ENCODE data around the gene MACROD2.
"Not testable (repeated sequence)": the region's sequence is repeated elsewhere in the genome, so short reads cannot be mapped to it uniquely, and the experiment has no call there.

Gene MACROD2

DNA sequence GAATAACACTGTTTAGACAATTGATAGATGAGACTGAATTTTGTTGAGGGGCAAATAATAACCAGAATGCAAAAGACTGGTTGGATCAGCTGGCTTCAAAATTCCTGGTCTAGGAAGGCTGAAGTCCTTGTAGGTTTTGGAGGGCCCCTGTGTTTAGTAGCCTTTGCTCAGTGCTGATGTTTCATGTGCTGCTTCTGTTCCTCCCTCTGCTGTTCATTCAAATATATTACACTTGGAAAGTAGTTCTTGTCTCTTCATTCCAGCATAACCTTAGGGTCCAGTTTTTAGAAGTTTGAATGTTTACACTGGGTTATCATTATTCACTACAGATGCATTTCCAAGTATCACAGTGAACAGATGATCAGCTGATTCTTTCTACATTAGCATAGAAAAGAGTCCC lies 269.6 kb downstream of the MACROD2 start:
- DNase-seq (ENCODE audit: low read depth in 2 of 2) = peak in 1 of 2 experiments; percentile 14

DNA sequence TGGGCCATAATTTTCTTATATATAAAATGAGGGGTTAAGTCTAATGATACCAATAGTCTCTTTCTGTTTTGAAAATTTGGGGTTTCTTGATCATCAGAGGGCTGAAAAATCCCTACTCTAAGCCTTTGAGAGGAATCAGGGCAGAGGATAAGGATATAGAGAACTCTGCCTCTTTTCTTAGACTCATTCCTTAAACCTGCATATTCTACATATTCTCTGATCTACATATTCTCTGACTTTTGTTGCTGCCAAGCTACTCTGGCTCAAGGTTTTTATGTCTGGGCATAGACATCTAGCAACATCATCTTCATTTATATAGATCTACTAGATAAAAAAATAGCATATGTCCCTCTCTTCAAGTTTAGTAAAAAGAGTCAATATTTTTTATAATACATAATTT lies 270.9 kb downstream of the MACROD2 start:
- no peak for DNase-seq (ENCODE audit: low read depth in 2 of 2)

DNA sequence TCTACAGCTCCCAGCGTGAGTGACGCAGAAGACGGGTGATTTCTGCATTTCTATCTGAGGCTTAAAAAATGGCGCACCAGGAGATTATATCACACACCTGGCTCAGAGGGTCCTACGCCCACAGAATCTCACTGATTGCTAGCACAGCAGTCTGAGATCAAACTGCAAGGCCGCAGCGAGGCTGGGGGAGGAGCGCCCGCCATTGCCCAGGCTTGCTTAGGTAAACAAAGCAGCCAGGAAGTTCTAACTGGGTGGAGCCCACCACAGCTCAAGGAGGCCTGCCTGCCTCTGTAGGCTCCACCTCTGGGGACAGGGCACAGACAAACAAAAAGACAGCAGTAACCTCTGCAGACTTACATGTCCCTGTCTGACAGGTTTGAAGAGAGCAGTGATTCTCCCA lies 275.4 kb downstream of the MACROD2 start:
- not testable (repeated sequence) for DNase-seq (ENCODE audit: low read depth in 2 of 2)

GRCh38 chr20:14282140-14282539 lies 286.8 kb downstream of the MACROD2 start:
- no peak for DNase-seq (ENCODE audit: low read depth in 2 of 2)

DNA sequence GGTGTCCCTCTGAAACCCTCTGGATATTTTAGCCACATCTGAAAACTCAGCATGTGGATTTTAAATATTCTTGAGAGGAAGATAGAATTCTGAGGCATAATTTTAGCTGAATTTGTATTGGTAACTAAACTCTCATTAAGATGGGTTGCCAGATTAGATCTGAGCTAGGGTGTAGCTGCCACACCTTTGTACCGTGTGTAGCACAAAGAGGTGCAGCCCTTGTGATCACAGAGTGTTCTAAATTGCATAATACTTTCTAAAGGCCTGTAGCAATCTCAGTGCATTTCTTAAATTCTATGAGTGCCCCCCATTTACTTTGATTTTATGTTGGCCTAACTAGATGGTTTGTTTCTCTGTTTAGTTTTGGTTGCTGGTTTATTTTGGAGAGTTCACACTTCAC lies 289.1 kb downstream of the MACROD2 start:
- no peak for DNase-seq (ENCODE audit: low read depth in 2 of 2)

DNA sequence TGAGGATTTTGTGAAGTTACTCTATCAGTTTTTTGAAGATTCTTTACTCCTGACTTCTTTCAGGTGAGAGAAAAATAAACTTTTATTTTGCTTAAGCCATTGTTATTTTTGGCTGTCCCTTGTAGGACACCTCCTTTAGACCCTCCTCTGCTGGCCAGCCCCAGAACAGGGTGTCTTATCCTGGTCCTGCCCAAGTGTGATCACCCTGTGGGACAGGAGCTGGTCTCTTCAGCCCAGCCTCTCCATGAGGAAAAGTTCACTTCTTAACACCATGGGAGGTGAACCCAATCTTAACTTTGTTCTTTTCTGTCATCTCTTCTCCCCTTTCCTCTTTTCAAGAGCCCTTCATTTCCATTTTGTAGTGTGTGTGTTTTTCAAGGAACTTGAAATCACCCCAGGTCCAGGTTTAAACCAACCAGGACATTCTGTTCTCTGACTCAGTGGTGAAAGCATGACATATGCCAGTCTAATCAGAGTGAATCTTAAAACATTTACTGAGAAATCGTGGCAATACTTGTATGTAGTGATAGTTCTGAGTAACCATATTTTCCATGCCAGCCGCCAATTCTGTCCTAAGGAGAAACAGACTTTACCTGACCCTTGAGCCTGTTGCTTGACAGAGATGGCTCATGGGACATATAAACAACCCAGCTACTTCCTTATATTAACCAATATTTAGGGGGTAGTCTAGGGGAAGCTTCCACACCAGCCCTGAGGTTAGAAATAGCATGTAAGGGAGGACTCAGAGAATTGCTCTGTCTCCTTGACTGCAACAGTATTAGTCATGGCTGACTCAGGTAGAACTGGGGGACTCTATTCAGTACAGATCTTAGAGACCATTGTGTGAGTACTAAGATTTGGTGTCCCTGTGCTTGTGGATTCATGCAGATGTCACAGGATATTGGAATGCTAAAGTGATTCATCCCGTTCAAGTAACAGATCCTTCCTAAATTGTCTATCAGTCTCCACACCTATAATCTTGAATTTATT lies 293.3 kb downstream of the MACROD2 start:
- peak in 1 of 2 experiments; percentile 4 for DNase-seq (ENCODE audit: low read depth in 2 of 2)

DNA sequence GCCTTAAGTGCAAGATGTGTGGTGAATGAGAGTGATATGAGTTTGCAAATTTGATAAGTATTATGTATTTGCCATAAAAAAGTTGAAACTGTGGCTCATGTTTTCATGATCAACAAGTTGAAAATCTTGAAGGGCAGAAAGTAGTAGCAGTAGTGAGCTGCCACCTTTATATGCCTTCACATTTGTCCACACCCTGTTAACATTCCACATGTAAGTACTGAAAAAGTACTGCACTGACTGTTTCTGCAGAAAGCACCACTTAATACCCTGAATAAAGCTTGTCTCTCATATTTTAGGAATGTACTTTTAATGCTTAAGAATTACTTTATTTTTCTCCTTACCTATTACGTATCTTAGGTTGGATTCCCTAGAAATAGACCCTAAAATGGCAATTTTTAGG lies 296.2 kb downstream of the MACROD2 start:
- DNase-seq (ENCODE audit: low read depth in 2 of 2) = no peak

DNA sequence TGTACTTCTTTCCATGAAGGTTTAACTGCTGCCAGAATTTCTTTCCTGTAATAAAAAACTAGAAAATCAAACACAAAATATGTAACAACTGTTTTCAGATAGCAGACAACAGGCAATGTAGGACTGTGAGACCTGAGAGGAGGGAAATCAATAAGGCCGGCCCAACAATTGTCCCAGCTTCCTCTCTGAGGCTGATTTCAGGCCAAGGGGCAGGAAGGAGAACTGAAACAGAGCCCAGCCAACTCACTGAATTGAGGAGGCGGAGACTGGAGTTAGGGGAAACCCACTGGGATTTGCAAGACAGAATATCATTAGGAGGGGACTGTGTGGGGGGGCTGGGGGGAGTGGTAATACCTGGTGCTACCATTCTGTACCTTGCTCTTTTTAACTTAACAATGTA lies 299.9 kb downstream of the MACROD2 start:
- DNase-seq (ENCODE audit: low read depth in 2 of 2) = no peak

DNA sequence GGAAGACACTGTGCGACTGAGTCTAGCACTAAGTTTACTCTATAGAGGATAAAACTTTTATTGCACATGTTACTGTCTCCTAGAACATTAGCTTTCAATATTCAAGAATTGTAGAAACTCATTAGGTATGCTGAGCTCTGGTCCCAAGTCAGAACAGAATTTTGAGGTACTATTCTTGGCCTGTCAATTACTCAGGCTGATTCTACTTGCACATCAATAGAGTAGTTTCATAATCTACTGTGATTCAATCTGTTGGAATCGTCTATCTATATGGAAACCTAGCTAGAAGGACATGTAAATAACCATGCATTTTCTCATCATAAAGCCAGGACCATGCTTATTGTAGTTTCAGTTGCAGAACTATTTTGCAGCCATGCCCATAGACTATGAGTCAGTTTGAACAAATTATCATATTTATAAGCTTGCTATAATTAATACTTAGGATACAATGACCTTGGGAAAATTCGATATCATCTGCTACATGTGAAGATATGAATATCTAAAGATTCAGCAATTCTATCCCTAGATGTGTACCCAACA lies 300.5 kb downstream of the MACROD2 start:
- DNase-seq (ENCODE audit: low read depth in 2 of 2) = no peak

GRCh38 chr20:14299831-14300230 lies 304.5 kb downstream of the MACROD2 start:
- no peak for DNase-seq (ENCODE audit: low read depth in 2 of 2)

DNA sequence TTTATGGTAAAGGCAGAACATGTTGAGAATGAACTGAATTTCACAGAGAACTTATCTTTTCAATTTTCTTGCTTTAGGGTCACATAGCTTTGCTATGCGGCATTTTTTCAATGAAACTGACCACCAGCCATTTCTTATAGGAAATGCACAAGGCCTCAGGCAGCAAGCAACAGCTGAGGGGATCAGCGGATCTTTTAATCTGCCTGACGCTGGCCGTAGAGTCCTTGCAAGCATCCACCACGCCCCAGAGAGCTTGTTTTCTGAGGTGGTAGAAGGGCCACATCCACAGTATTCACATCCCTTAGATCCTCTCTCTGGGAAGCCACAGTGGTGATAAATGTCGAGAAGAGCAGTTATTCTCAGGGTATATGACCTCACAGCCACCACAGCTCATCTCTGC lies 307.8 kb downstream of the MACROD2 start:
- DNase-seq (ENCODE audit: low read depth in 2 of 2) = no peak

DNA sequence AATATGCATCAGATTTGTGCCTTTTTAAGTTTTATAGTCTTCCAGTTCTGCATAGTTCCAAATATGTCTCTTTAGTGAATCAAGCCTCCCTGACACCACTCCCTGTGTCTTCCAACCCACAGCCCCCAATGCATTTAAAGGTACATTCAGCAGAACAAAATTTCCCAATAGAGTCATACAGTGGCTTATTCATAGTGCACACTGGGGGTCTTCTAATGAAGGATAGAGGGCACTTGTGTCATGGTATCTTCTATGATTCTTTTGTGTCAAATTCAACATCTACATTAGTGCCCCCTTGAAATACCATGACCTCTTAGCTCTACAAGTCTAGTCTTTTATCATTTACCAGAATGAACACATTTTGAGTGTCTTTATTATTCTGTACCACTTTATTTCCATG lies 308.3 kb downstream of the MACROD2 start:
- DNase-seq (ENCODE audit: low read depth in 2 of 2) = no peak

DNA sequence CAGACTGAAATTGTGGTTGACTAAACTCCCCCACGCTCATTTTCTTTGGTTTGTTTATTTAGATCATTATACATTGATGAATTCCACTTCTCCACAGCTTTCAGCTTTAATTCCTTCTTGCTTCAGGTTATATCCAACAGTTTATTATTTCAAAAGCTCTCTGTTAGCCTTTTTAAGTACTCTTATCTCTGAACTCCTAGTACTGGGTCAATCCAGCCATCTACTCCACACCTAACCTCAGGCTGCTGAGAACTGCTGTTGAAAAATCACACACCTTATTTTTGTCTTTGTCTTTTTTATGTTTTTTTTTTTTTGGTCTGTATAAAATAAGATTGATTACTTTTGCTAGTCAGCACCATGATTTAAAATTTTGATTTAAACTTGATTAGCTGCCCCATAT lies 309.2 kb downstream of the MACROD2 start:
- DNase-seq (ENCODE audit: low read depth in 2 of 2) = no peak

GRCh38 chr20:14307956-14308355 lies 312.6 kb downstream of the MACROD2 start:
- no peak for DNase-seq (ENCODE audit: low read depth in 2 of 2)

- no peak for DNase-seq (ENCODE audit: low read depth in 2 of 2)
Observed at GRCh38 chr20:14310977-14311627, 315.8 kb downstream of the MACROD2 start.

DNA sequence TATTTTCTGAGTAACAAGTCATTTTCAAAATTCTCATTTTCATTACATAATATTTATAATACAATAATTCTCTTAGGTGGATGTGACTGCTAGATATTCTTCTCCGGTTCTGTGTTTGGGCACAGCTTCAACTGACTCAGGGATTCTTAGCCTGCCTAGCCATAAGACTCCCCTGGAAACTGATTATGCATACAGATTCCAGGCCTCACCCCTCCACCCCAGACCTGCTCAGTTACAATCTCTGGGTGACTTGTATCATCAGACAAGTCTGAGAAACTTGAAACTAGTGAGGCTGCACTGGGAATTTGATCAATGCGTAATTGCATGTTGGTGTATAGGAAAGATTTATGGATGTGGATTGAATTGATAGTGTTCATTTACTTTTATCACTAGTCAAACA lies 316.7 kb downstream of the MACROD2 start:
- no peak for DNase-seq (ENCODE audit: low read depth in 2 of 2)

DNA sequence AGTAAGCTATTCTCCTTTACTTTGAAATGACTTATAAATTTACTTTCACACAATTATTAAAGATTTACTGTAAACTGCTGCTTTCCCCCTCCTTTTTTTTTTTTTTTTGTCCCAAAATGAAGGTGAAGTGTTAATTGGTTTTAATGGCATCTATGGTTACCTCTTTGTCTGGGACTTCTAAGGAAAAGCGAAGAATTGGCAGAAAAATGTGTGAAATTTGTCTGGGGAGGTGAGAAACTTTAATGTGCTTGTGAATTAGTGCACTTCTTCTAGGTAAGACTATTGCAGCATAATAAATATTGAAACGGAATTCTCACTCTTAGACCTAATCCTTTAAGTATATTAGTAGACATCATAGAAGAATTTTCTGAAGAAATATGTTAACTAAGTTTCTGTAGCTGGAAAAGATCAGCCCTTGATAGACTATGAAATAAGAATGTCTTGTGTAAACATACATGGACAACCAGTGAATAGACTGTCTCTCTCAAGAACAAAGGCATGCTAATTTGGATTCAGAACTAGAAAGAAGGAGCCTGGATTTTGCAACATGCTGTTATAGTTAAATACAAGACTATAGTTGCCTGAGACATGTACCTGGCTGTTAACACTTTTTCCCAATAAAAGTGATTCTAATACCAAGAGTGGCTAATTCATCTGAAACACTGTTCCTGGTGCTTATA lies 318.2 kb downstream of the MACROD2 start:
- no peak for DNase-seq (ENCODE audit: low read depth in 2 of 2)

DNA sequence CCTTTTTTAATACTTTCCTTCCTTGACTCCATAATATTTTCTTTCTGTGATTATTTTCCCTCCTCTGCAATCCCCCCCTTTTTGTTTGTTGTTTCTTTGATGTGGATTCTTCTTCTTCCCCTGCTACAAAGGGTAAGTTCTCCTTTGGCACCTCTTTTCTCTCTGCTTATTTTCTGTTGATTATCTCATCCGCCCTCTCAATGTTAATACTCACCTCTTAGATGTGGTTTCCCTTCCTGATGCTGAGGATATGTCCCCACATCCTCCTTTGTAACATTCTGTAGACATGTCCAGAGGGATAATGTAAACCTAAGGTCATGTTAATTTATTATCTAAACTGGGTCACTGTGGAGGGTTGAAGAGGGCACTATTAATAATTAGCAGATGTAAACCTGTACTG lies 324.4 kb downstream of the MACROD2 start:
- DNase-seq (ENCODE audit: low read depth in 2 of 2) = no peak

- DNase-seq (ENCODE audit: low read depth in 2 of 2) = no peak
Observed at GRCh38 chr20:14331646-14332045, 336.3 kb downstream of the MACROD2 start.

- no peak for DNase-seq (ENCODE audit: low read depth in 2 of 2)
Observed at GRCh38 chr20:14332866-14333265, 337.6 kb downstream of the MACROD2 start.

DNA sequence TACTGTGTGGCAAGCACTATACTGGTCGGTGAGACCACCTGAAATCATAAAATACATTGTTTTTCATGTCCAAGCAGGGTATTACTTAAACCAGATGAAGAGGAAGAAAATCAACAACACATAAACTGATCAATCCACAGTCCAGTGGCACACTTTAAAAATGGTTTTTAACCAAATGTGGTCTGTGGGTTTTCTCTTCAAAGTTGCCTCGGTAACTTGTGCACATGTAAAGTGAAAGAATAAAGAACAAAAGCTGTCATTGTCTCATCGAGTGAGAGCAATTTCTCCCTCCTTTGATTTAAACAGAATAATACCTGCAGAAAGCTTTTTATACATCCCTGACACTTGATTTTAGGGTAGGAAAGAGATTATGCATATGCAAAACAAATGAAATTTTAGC lies 338.4 kb downstream of the MACROD2 start:
- no peak for DNase-seq (ENCODE audit: low read depth in 2 of 2)

GRCh38 chr20:14334306-14334930 lies 339.1 kb downstream of the MACROD2 start:
- DNase-seq (ENCODE audit: low read depth in 2 of 2) = peak; percentile 23 to 43
